Fibroblast of skin of right quadriceps (primary cell): ENCODE results near the gene CENPM.

Experiments used
- DNase-seq: peaks from one replicate; pipeline ENCODE4 v3.0.0-alpha.2; 2013

CENPM gene

GRCh38 chr22:41912338-41913039, 34.5 kb downstream of the CENPM start:
- no peak for DNase-seq

- no peak for DNase-seq
These were observed 35.8 kb downstream of the CENPM start for GRCh38 chr22:41911001-41911611.

GRCh38 chr22:41910050-41911000, 36.6 kb downstream of the CENPM start:
- no peak for DNase-seq

GRCh38 chr22:41909310-41910049, 37.5 kb downstream of the CENPM start:
- DNase-seq, result no peak

GRCh38 chr22:41908411-41909309, 38.3 kb downstream of the CENPM start:
- DNase-seq, result no peak

GRCh38 chr22:41907436-41908401, 39.2 kb downstream of the CENPM start:
- DNase-seq, result peak; percentile 26

- no peak for DNase-seq
These were observed 40.1 kb downstream of the CENPM start for GRCh38 chr22:41906822-41907221.

GRCh38 chr22:41905411-41906202, 41.3 kb downstream of the CENPM start:
- DNase-seq, result no peak

- no peak for DNase-seq
These were observed 42.2 kb downstream of the CENPM start for GRCh38 chr22:41904450-41905410.

GRCh38 chr22:41902932-41903421, 44.0 kb downstream of the CENPM start:
- no peak for DNase-seq

- DNase-seq, result no peak
These were observed 44.9 kb downstream of the CENPM start for GRCh38 chr22:41902016-41902415.

GRCh38 chr22:41900652-41901312, 46.2 kb downstream of the CENPM start:
- DNase-seq, result no peak

- DNase-seq, result no peak
These were observed 46.8 kb downstream of the CENPM start for GRCh38 chr22:41899992-41900651.

GRCh38 chr22:41899110-41899509, 47.8 kb downstream of the CENPM start:
- DNase-seq, result no peak

- no peak for DNase-seq
These were observed 48.3 kb downstream of the CENPM start for GRCh38 chr22:41898645-41899044.

GRCh38 chr22:41893591-41894375, 53.2 kb downstream of the CENPM start:
- DNase-seq, result no peak
